H1 (cell line): Measurements from ENCODE around the gene DCDC2B. TPM values are rescaled to one million over a fixed set of nuclear protein-coding genes. Genes with fewer than 3 reads are reported as not detected.

ENCODE experiments used
- USF2 ChIP-seq: IDR thresholded peaks from 2 replicates; pipeline ENCODE4 v1.6.1; 2011; ENCODE audit warnings: low read length, improper control_type of control experiment
- polyA plus RNA-seq, 7 experiments: library from polyadenylated mRNA; depleted of rRNA in 3 of 7; stranded (reverse) in 5 of 7; unstranded in 2 of 7; fragments of >200 nt in 5 of 7; fragments of 200-250 nt in 2 of 7; gene quantifications; 1 replicate in 5 of 7; 2 replicates in 1 of 7; 4 replicates in 1 of 7; pipeline versions ENCODE4 v1.2.1 to v1.2.3, GENCODE V29; 2011 to 2013; ENCODE audit warnings: missing spikeins in 2 of 7, mixed read lengths in 2 of 7
- total RNA-seq: library from RNA; stranded (reverse); fragmentation: NEBNext Ultra II Directional; extraction: Animal tissue kit (Norgen Biotek cat#: 25700); gene quantifications from 2 replicates; pipeline ENCODE4 v1.2.1, GENCODE V29; 2021

DCDC2B gene
- total and polyA plus RNA-seq, 2 of the 8 experiments (the other 6 are each of a cell fraction or from before 2014, with no cell fraction given) = not detected

GRCh38 chr1:32216566-32216965 is 7.7 kb downstream of the DCDC2B start (continued):
- TF ChIP-seq USF2 = no peak
